HCT116 (cell line): ENCODE data around the gene TMCC3. TPM values are rescaled to one million over a fixed set of nuclear protein-coding genes. Genes with fewer than 3 reads are reported as not detected.

Experiments
- ATAC-seq: fragments of 200-7000 bp; cut with Tn5 transposase; 2 replicates; pipeline ENCODE4 v1.9.1; 2020; ENCODE audit warnings: mild to moderate bottlenecking, moderate library complexity
- BruUV-seq: library from RNA; stranded (reverse); fragments of 400-500 nt; replicated peaks from 2 replicates; lab custom pipeline; 2021; lab: Mats Ljungman, UMichigan
- CTCF ChIA-PET: fragments of 300-600 bp; sonication (Branson Sonifier 250); formaldehyde crosslinking; loops from one replicate; lab custom pipeline; 2021; ENCODE audit warnings: antibody characterized with exemption; lab: Charles Lee
- POLR2A ChIA-PET: fragments of 300-600, 350-600 bp; sonication (Branson Sonifier 250); formaldehyde crosslinking; loops from one replicate; lab custom pipeline; 2021; ENCODE audit warnings: antibody characterized with exemption; lab: Charles Lee
- RAD21 ChIA-PET, 2 experiments: fragments of 300-600 bp; sonication (Branson Sonifier 250); formaldehyde crosslinking; loops; one replicate each; lab custom pipeline; 2023; ENCODE audit warnings: low total read pairs in 2 of 2; ENCODE audit not compliant: uncharacterized antibody in 2 of 2, unreplicated experiment in 2 of 2, low non-redundant PET in 1 of 2; lab: Charles Lee
- DNase-seq: peaks from one replicate; pipeline ENCODE4 v3.0.0-alpha.2; 2010; ENCODE audit warnings: low read depth, low spot score
- H2AFZ ChIP-seq: fragments of 200-600 bp; shearing (Covaris generic), sonication (generic); 2 replicates; pipeline ENCODE4 v1.6.1; 2017; ENCODE audit warnings: low read depth, mixed run types, mixed read lengths, antibody characterized with exemption, low read length; ENCODE audit not compliant: poor library complexity, severe bottlenecking
- H3K27ac ChIP-seq: 2 replicates; pipeline ENCODE4 v1.5.1; 2012; ENCODE audit warnings: low read depth, low read length
- H3K27me3 ChIP-seq: fragments of 200-600 bp; sonication (generic); 2 replicates; pipeline ENCODE4 v1.6.1; 2016; ENCODE audit warnings: mixed run types, low read length, mixed read lengths; ENCODE audit not compliant: insufficient read depth
- H3K36me3 ChIP-seq, 2 experiments: fragments of 200-500 bp in 1 of 2; fragments of 200-600 bp in 1 of 2; sonication (Bioruptor generic) in 1 of 2; sonication (generic) in 1 of 2; 2 replicates each; pipeline versions ENCODE4 v1.5.1 to v1.6.1; 2014 to 2016; ENCODE audit warnings: low read length in 2 of 2, inconsistent platforms in 1 of 2, mixed read lengths in 1 of 2, mixed run types in 1 of 2; ENCODE audit not compliant: insufficient read depth in 2 of 2, control insufficient read depth in 1 of 2
- H3K4me1 ChIP-seq, 2 experiments: fragments of 200-600 bp in 1 of 2; sonication (generic) in 1 of 2; 2 replicates each; pipeline versions ENCODE4 v1.5.1 to v1.6.1; 2012 to 2017; ENCODE audit warnings: low read length in 2 of 2, inconsistent platforms in 1 of 2, mild to moderate bottlenecking in 1 of 2, mixed read lengths in 1 of 2, mixed run types in 1 of 2, moderate library complexity in 1 of 2; ENCODE audit not compliant: insufficient read depth in 2 of 2, control insufficient read depth in 1 of 2
- H3K4me2 ChIP-seq: fragments of 200-600 bp; sonication (generic); 2 replicates; pipeline ENCODE4 v1.6.1; 2017; ENCODE audit warnings: mixed run types, low read length, mixed read lengths
- H3K4me3 ChIP-seq, 2 experiments: fragments of 200-600 bp in 1 of 2; sonication (generic) in 1 of 2; replicated peaks in 1 of 2; 2 replicates each; pipeline ENCODE4 v1.5.1; 2011 to 2016; ENCODE audit warnings: low read length in 2 of 2, control low read depth in 1 of 2, low read depth in 1 of 2, mild to moderate bottlenecking in 1 of 2, mixed read lengths in 1 of 2, mixed run types in 1 of 2
- H3K79me2 ChIP-seq: fragments of 200-600 bp; sonication (generic); 2 replicates; pipeline ENCODE4 v1.6.1; 2017; ENCODE audit warnings: mild to moderate bottlenecking, mixed run types, low read length, moderate library complexity, mixed read lengths; ENCODE audit not compliant: insufficient read depth
- H3K9ac ChIP-seq: fragments of 200-600 bp; sonication (generic); 2 replicates; pipeline ENCODE4 v1.6.1; 2016; ENCODE audit warnings: low read length, mixed read lengths
- H3K9me2 ChIP-seq: fragments of 200-600 bp; sonication (generic), shearing (Covaris generic); 2 replicates; pipeline ENCODE4 v1.6.1; 2017; ENCODE audit warnings: mixed run types, mild to moderate bottlenecking, moderate library complexity; ENCODE audit not compliant: insufficient read depth
- H3K9me3 ChIP-seq, 2 experiments: fragments of 200-500 bp in 1 of 2; fragments of 200-600 bp in 1 of 2; sonication (Bioruptor generic) in 1 of 2; sonication (generic) in 1 of 2; 2 replicates each; pipeline ENCODE4 v1.6.1; 2014 to 2017; ENCODE audit warnings: low read length in 2 of 2, mixed read lengths in 2 of 2, inconsistent platforms in 1 of 2, low read depth in 1 of 2, mild to moderate bottlenecking in 1 of 2, mixed run types in 1 of 2, moderate library complexity in 1 of 2; ENCODE audit not compliant: control insufficient read depth in 1 of 2, insufficient read depth in 1 of 2
- H4K20me1 ChIP-seq: fragments of 200-600 bp; sonication (generic), shearing (Covaris generic); 2 replicates; pipeline ENCODE4 v1.6.1; 2017; ENCODE audit warnings: mixed run types, mild to moderate bottlenecking, moderate library complexity; ENCODE audit not compliant: insufficient read depth
- CBX3 ChIP-seq: IDR thresholded peaks from 2 replicates; pipeline ENCODE4 v1.6.1; 2012; ENCODE audit warnings: low read depth
- EGR1 ChIP-seq: IDR thresholded peaks from 2 replicates; pipeline ENCODE4 v1.6.1; 2012; ENCODE audit warnings: low read depth
- POLR2A ChIP-seq: IDR thresholded peaks from 2 replicates; pipeline ENCODE4 v1.7.0; 2011; ENCODE audit warnings: borderline replicate concordance; ENCODE audit not compliant: insufficient read depth, insufficient read length; ENCODE audit errors: extremely low read depth
- SP1 ChIP-seq: IDR thresholded peaks from 2 replicates; pipeline ENCODE4 v1.6.1; 2012; ENCODE audit warnings: low read depth
- intact Hi-C: fragments of 100-400 bp; cut with micrococcal nuclease; formaldehyde crosslinking; loops from 2 replicates; pipeline ENCODE4 v1.10.0; 2022
- total RNA-seq: library from RNA; stranded (reverse); gene quantifications from one replicate; pipeline ENCODE4 v1.2.1, GENCODE V29; 2021; ENCODE audit not compliant: unreplicated experiment
- TF ChIP-seq, protein P1 (sequence below), 3 experiments: fragments of 200-600 bp in 1 of 3; sonication (generic) in 1 of 3; IDR thresholded peaks in 2 of 3; conservative IDR thresholded peaks in 1 of 3; 2 replicates each; pipeline ENCODE4 v1.5.1; 2012 to 2017; ENCODE audit warnings: low read depth in 2 of 3, low read length in 2 of 3, antibody characterized with exemption in 1 of 3, borderline replicate concordance in 1 of 3, control low read depth in 1 of 3, mild to moderate bottlenecking in 1 of 3, mixed read lengths in 1 of 3, mixed run types in 1 of 3, moderate library complexity in 1 of 3; ENCODE audit not compliant: insufficient read depth in 1 of 3
- TF ChIP-seq, protein P2 (sequence below): IDR thresholded peaks from 2 replicates; pipeline ENCODE4 v1.6.1; 2011; ENCODE audit warnings: mild to moderate bottlenecking, low read length, moderate library complexity; ENCODE audit not compliant: insufficient replicate concordance; ENCODE audit errors: extremely low read depth

TMCC3 gene
- total RNA-seq, 1 experiment from 2014 or later = 4.5 TPM

DNA sequence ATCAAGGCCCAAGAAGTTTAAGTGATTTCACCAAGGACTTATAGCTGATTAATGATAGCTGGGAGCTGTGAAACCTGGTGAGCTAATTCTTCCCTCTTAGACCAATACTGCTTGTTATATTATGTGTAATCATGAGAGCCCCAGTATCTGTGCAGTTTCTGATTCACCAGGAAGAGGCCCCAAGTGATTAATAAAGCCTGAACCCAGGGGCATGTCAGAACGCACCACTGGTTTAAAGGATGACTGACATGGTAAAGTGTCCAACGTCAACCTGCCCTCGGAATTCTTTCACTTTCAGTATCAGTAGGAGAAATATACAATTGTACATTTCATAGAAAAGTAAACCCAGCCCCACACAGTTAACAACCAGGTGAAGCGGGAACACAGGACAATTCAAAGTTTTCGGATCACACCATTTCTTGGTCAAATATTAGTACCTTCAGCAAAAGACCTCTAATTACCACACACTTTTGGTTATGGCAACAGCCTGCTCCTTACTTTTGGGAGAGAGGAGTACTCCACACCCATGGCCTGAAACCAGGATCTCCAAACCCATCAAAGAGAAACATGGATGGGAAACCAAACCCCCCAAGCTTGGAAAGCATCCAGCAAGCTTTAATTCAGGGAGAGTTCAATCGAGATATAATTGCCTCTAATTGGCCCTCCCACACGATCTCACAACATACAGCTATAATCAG lies 28.5 kb downstream of the TMCC3 start:
- H3K79me2 ChIP-seq = no peaks in the 10 kb centered on the region
- DNase-seq (no peak), ATAC-seq (peak; percentile 40; the same call in 1 of the 2 replicates)
- H3K27me3 ChIP-seq = no peaks in the 10 kb centered on the region
- H3K9ac ChIP-seq = 0 out of 2 replicates have a peak overlapping the region, but pooled peaks have one; percentile 12
- no TSS peak for BruUV-seq
- H2AFZ ChIP-seq = no peak overlapping the region
- TF ChIP-seq EGR1 (no peak), SP1 (peak; percentile 48; the same call in 1 of the 2 replicates)
- H3K4me2 ChIP-seq = peak overlapping the region; percentile 71
- H3K27ac ChIP-seq = no peak overlapping the region
- ChIA-PET POLR2A (no interaction called here), CTCF (no interaction called here), RAD21 (no interaction called here)
- no peaks in the 10 kb centered on the region for H3K9me3 ChIP-seq
- no peaks in the 10 kb centered on the region for H3K36me3 ChIP-seq
- H3K9me2 ChIP-seq = no peaks in the 10 kb centered on the region
- peak overlapping the region; percentile 4 to 37; a peak in 2 of 4 replicates for H3K4me3 ChIP-seq
- intact Hi-C loops = no loop called here
- peaks cover 0 to 34% of the 10 kb centered on the region in 2 experiments; a peak in 2 of 4 replicates for H3K4me1 ChIP-seq
- no peaks in the 10 kb centered on the region for H4K20me1 ChIP-seq

GRCh38 chr12:94620621-94621020 lies 29.7 kb downstream of the TMCC3 start:
- H3K4me1 ChIP-seq = peaks cover 5 to 46% of the 10 kb centered on the region in 2 experiments; a peak in 3 of 4 replicates
- no peaks in the 10 kb centered on the region for H4K20me1 ChIP-seq
- ChIA-PET CTCF (no interaction called here), RAD21 (no interaction called here), POLR2A (no interaction called here)
- no peak overlapping the region for H2AFZ ChIP-seq
- no peak overlapping the region for H3K4me2 ChIP-seq
- no peak overlapping the region for H3K4me3 ChIP-seq
- H3K9ac ChIP-seq = no peak overlapping the region
- H3K79me2 ChIP-seq = no peaks in the 10 kb centered on the region
- H3K9me3 ChIP-seq = no peaks in the 10 kb centered on the region
- H3K9me2 ChIP-seq = no peaks in the 10 kb centered on the region
- intact Hi-C loops = no loop called here
- DNase-seq (no peak), ATAC-seq (no peak)
- TF ChIP-seq, protein P1, sequence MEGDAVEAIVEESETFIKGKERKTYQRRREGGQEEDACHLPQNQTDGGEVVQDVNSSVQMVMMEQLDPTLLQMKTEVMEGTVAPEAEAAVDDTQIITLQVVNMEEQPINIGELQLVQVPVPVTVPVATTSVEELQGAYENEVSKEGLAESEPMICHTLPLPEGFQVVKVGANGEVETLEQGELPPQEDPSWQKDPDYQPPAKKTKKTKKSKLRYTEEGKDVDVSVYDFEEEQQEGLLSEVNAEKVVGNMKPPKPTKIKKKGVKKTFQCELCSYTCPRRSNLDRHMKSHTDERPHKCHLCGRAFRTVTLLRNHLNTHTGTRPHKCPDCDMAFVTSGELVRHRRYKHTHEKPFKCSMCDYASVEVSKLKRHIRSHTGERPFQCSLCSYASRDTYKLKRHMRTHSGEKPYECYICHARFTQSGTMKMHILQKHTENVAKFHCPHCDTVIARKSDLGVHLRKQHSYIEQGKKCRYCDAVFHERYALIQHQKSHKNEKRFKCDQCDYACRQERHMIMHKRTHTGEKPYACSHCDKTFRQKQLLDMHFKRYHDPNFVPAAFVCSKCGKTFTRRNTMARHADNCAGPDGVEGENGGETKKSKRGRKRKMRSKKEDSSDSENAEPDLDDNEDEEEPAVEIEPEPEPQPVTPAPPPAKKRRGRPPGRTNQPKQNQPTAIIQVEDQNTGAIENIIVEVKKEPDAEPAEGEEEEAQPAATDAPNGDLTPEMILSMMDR (IDR thresholded peaks at IDR 0.05 in 2 of 3, conservative IDR thresholded peaks at IDR 0.05 in 1 of 3; ENCODE audit: borderline replicate concordance in 1 of 3, insufficient read depth in 1 of 3, low read depth in 2 of 3, low read length in 2 of 3) = no peak
- TF ChIP-seq, protein P2, sequence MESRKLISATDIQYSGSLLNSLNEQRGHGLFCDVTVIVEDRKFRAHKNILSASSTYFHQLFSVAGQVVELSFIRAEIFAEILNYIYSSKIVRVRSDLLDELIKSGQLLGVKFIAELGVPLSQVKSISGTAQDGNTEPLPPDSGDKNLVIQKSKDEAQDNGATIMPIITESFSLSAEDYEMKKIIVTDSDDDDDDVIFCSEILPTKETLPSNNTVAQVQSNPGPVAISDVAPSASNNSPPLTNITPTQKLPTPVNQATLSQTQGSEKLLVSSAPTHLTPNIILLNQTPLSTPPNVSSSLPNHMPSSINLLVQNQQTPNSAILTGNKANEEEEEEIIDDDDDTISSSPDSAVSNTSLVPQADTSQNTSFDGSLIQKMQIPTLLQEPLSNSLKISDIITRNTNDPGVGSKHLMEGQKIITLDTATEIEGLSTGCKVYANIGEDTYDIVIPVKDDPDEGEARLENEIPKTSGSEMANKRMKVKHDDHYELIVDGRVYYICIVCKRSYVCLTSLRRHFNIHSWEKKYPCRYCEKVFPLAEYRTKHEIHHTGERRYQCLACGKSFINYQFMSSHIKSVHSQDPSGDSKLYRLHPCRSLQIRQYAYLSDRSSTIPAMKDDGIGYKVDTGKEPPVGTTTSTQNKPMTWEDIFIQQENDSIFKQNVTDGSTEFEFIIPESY = no peak
- no peak for TF ChIP-seq POLR2A
- no peak for TF ChIP-seq CBX3
- TF ChIP-seq EGR1 = no peak
- BruUV-seq = no TSS peak
- no peak overlapping the region for H3K27ac ChIP-seq
- H3K36me3 ChIP-seq = no peaks in the 10 kb centered on the region
- H3K27me3 ChIP-seq = no peaks in the 10 kb centered on the region
